ENCODE data around the gene LCE7A.

- no peak for TF ChIP-seq CTCF (IDR thresholded peaks at IDR 0.05; ENCODE audit: insufficient read depth, low read length, poor library complexity, severe bottlenecking)
- no peak for TF ChIP-seq EZH2phosphoT487 (conservative IDR thresholded peaks at IDR 0.05; ENCODE audit: low read length)
These were observed 6.5 kb downstream of the LCE7A start for GRCh38 chr1:152866321-152866720.

Data from SU-DHL-6 (cell line).